Hematopoietic multipotent progenitor cell treated with erythropoietin and hydrocortisone succinate and interleukin-3 and kit ligand, for 6 days (in vitro differentiated cells): ENCODE results near the gene NEIL1.

ENCODE experiments used
- DNase-seq: peaks from one replicate; pipeline ENCODE4 v3.0.0-alpha.2; 2015

The NEIL1 gene

GRCh38 chr15:75397494-75397893 lies 50.7 kb downstream of the NEIL1 start:
- no peak for DNase-seq

GRCh38 chr15:75403892-75404291 lies 57.1 kb downstream of the NEIL1 start:
- DNase-seq, result no peak
